ENCODE measurements around the gene JMJD1C.

The JMJD1C gene

DNA sequence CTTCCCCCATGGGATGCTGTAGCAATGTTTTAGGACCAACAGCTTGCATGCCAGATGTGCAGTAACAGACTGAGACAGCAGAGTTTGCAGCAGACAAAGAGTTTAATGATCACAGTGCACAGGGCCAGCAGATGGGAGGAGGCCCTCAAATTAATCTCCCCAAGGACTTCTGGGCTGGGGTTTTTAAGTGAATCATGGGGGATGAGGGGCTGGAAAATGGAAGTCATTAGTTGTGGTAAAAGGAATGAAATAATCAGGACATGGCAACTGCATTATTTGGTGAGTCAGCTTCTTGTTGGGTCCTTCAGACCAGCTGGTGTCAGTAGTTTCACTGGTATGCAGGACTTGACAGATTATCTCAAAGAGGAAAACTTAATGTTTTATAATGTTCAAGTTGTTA lies 345.2 kb downstream of the JMJD1C start:
- FAIRE-seq: no peak
- DNase-seq (ENCODE audit: insufficient read length): no peak
- TF ChIP-seq POLR2AphosphoS5 (IDR thresholded peaks at IDR 0.05; ENCODE audit: low read depth, low read length) (no peak), TAF1 (IDR thresholded peaks at IDR 0.05; ENCODE audit: borderline replicate concordance, low read depth, low read length) (no peak), POLR2A (IDR thresholded peaks at IDR 0.05; ENCODE audit: low read depth, low read length) (no peak)

DNA sequence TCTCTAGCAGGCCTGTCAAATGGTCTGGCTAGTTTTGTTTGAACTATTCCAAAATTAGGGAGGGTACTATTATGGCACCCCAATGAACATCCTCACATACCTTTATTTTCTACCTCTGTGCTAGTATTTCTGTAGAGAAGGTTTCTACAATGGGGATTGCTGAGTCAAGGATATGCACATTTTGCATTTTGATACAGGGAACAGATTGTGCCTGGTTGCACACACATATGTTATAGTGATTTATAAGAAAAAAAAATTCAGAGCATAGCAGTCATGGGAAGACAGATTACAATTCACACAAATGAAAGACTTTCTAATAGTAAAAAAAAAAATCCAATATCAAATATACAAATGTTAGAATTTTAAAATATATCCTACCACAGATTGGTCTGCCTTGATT lies 346.7 kb downstream of the JMJD1C start:
- no peak for TF ChIP-seq TAF1 (IDR thresholded peaks at IDR 0.05; ENCODE audit: borderline replicate concordance, low read depth, low read length)
- no peak for TF ChIP-seq POLR2A (IDR thresholded peaks at IDR 0.05; ENCODE audit: low read depth, low read length)
- no peak for TF ChIP-seq POLR2AphosphoS5 (IDR thresholded peaks at IDR 0.05; ENCODE audit: low read depth, low read length)
- FAIRE-seq (no peak), DNase-seq (ENCODE audit: insufficient read length) (no peak)
